Measurements from ENCODE around the gene RCOR1. TPM values are rescaled to one million over a fixed set of nuclear protein-coding genes. Genes with fewer than 3 reads are reported as not detected.

The RCOR1 gene
- total and polyA plus RNA-seq, 3 experiments from 2014 or later, result 1.1 to 14.9 (median 14.5) TPM

DNA sequence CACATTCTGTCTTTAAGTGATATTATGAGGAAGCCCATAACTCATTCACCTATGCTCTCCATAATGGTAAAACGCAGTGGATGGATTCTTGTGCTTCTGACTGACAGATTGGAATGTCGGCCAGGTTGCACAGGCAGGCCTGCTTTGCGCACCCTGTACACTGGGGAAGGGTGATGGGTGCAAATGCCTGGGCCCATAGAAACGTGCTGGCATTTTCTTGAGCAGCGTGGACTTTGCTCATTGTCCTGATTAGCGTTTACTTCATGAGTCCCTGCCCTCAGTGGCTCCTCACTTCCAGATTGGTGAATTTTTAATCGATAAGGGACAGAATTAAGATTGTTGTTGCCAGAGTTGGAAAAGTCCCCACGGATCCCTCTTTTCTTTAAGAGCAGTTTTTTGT, 103.9 kb downstream of the RCOR1 start:
- CTCF ChIA-PET, result no interaction called here
- Histone ChIP-seq H3K4me3 (ENCODE audit: low read length) (no peak overlapping the region), H3K36me3 (ENCODE audit: insufficient read depth, low read length) (no peaks in the 10 kb centered on the region), H3K27me3 (ENCODE audit: insufficient read depth, low read length, poor library complexity, severe bottlenecking) (no peaks in the 10 kb centered on the region), H3K4me1 (ENCODE audit: insufficient read depth, low read length) (peaks cover 12% of the 10 kb centered on the region), H3K27ac (ENCODE audit: low read depth, low read length) (no peak overlapping the region), H3K9me3 (ENCODE audit: low read length) (no peaks in the 10 kb centered on the region)
- Mint-ChIP-seq H3K4me1 (peaks cover 12 to 35% (median 24%) of the 10 kb centered on the region in 3 donors), H3K9me3 (no peaks in the 10 kb centered on the region), H3K36me3 (peaks cover 0 to 6% (median 4%) of the 10 kb centered on the region in 3 donors), H3K27ac (peak overlapping the region in 1 of 8 donors; percentile 39), H3K27me3 (no peaks in the 10 kb centered on the region), H3K4me3 (no peak overlapping the region)
- DNase-seq, result no peak
- POLR2A ChIA-PET, result no interaction called here

DNA sequence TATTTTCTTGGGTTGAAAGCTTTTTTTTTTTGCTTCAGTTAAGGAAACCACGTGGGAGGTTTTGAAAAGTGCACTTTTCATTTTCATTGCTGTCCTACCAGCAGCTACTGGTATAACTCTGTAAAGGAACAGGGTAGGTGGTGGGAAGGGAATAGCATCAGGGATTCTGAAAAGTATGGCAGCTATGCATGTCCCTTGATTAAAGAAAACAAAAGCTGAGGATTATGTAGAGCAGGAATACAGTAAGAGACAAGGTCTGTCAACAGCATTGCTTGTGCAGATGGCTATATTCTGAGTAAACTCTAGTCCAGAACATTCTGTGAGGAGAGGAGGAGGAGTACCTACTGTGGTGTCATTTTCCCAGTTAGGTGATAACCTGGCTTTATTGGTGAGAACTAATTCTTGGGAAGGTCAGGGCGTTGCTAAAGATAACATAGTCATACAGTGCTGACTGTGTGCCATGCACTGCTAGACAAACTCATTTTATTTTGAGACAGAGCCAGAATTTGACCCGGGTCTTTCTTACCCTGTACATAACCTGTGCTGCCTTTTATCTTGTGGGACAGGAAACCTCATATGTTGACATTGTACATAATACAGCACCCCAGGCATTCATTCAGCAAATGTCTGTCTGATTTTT, 104.5 kb downstream of the RCOR1 start:
- Mint-ChIP-seq H3K4me3 (no peak overlapping the region), H3K27me3 (no peaks in the 10 kb centered on the region), H3K4me1 (peaks cover 12 to 30% (median 24%) of the 10 kb centered on the region in 3 donors), H3K36me3 (peaks cover 2 to 11% (median 4%) of the 10 kb centered on the region in 3 donors), H3K9me3 (no peaks in the 10 kb centered on the region), H3K27ac (peak overlapping the region in 1 of 8 donors; percentile 36)
- Histone ChIP-seq H3K27ac (ENCODE audit: low read depth, low read length) (no peak overlapping the region), H3K27me3 (ENCODE audit: insufficient read depth, low read length, poor library complexity, severe bottlenecking) (no peaks in the 10 kb centered on the region), H3K36me3 (ENCODE audit: insufficient read depth, low read length) (no peaks in the 10 kb centered on the region), H3K9me3 (ENCODE audit: low read length) (no peaks in the 10 kb centered on the region), H3K4me1 (ENCODE audit: insufficient read depth, low read length) (peaks cover 12% of the 10 kb centered on the region), H3K4me3 (ENCODE audit: low read length) (no peak overlapping the region)
- POLR2A ChIA-PET, result interaction anchor here (0.7 kb wide), 1 partner anchor 1096 kb away, joined by 6 read pairs; no protein-coding TSS in a partner anchor
- DNase-seq, result no peak
- CTCF ChIA-PET, result no interaction called here

DNA sequence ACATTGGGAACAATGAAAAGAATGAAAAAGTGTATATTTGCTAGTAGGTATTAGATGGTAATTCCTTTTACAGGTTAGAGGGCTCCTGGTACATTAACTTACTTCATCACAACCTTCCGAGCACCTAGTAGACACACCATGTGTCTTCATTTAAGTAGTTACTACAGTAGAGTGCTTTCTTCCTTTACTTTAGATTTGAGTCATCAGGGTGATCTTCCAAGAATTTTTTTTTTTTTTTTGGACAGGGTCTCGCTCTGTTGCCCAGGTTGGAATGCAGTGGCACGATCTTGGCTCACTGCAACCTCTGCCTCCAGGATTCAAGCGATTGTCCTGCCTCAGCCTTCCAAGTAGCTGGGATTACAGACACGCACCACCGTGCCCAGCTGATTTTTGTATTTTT, 105.1 kb downstream of the RCOR1 start:
- H3K27me3 ChIP-seq (ENCODE audit: insufficient read depth, low read length, poor library complexity, severe bottlenecking), result no peaks in the 10 kb centered on the region
- H3K4me3 Mint-ChIP-seq, result no peak overlapping the region
- no peak for DNase-seq
- H3K27ac ChIP-seq (ENCODE audit: low read depth, low read length), result no peak overlapping the region
- CTCF ChIA-PET, result no interaction called here
- peaks cover 0 to under 1% (median 0%) of the 10 kb centered on the region in 5 donors for H3K9me3 Mint-ChIP-seq
- H3K4me1 Mint-ChIP-seq, result peaks cover 12 to 30% (median 24%) of the 10 kb centered on the region in 3 donors
- H3K27me3 Mint-ChIP-seq, result no peaks in the 10 kb centered on the region
- peak overlapping the region in 1 of 8 donors; percentile 33 for H3K27ac Mint-ChIP-seq
- POLR2A ChIA-PET, result no interaction called here
- no peaks in the 10 kb centered on the region for H3K9me3 ChIP-seq (ENCODE audit: low read length)
- no peak overlapping the region for H3K4me3 ChIP-seq (ENCODE audit: low read length)
- H3K36me3 Mint-ChIP-seq, result peaks cover 4 to 15% (median 7%) of the 10 kb centered on the region in 3 donors
- H3K36me3 ChIP-seq (ENCODE audit: insufficient read depth, low read length), result no peaks in the 10 kb centered on the region
- peaks cover 12% of the 10 kb centered on the region for H3K4me1 ChIP-seq (ENCODE audit: insufficient read depth, low read length)

DNA sequence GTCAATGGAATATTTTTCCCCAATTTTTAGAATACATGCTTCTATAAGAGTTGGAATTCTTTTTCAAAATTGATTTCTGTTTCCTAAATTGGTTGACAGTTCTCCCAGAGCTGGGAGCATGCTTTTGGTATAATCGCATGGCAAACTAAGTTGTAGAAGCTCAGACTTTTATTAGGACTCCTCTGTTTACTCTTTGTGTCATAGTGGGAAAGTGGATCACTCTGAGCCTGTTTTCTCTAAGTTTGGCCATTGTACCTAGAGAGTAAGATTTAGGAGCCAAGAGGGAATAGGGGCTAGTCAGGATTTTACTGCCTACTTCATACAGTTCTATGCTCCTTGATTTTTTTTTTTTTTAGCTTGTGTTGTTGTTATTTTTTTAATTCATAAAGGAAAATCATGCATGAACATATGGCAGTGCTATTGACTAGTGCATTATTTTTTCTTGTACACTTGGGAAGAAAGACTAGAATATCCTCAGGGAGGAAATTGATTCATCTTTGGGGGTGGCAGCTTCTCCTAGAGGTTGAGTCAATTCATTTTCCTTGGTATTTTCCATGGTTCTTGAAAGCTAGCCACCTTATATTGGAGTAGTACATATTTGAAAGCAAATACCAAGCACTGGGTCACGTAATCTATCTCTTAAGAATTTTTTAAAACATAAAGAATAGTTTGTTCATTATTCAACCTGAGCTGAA, 107.1 kb downstream of the RCOR1 start:
- Histone ChIP-seq H3K4me1 (ENCODE audit: insufficient read depth, low read length) (peaks cover 11% of the 10 kb centered on the region), H3K27me3 (ENCODE audit: insufficient read depth, low read length, poor library complexity, severe bottlenecking) (no peaks in the 10 kb centered on the region), H3K36me3 (ENCODE audit: insufficient read depth, low read length) (no peaks in the 10 kb centered on the region), H3K9me3 (ENCODE audit: low read length) (no peaks in the 10 kb centered on the region), H3K27ac (ENCODE audit: low read depth, low read length) (no peak overlapping the region), H3K4me3 (ENCODE audit: low read length) (no peak overlapping the region)
- Mint-ChIP-seq H3K27ac (no peak overlapping the region), H3K9me3 (peaks cover 0 to 6% (median 0%) of the 10 kb centered on the region in 5 donors), H3K4me1 (peaks cover 10 to 22% (median 22%) of the 10 kb centered on the region in 3 donors), H3K27me3 (no peaks in the 10 kb centered on the region), H3K4me3 (no peak overlapping the region), H3K36me3 (peaks cover 13 to 31% (median 20%) of the 10 kb centered on the region in 3 donors)
- DNase-seq, result no peak
- ChIA-PET POLR2A (no interaction called here), CTCF (no interaction called here)

DNA sequence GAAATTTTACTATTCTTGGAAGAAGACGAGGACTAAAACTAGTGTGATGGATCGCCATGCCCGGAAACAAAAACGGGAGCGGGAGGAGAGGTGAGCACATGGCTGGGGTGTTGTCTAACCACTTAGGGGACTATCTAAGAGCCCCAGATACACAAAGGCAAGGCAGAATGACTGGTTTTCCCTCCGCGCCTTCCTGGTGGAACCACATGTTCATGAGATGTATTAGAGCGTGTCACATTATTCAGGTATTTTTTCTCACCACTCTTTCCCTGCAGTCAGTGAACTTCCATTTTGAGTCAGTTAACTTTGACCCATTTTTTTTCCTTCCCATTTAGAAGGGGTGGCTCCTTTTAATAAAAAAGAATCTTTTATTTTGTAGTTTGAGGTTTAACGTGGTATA, 116.0 kb downstream of the RCOR1 start:
- no peaks in the 10 kb centered on the region for H3K4me1 Mint-ChIP-seq
- H3K27me3 Mint-ChIP-seq, result no peaks in the 10 kb centered on the region
- POLR2A ChIA-PET, result no interaction called here

DNA sequence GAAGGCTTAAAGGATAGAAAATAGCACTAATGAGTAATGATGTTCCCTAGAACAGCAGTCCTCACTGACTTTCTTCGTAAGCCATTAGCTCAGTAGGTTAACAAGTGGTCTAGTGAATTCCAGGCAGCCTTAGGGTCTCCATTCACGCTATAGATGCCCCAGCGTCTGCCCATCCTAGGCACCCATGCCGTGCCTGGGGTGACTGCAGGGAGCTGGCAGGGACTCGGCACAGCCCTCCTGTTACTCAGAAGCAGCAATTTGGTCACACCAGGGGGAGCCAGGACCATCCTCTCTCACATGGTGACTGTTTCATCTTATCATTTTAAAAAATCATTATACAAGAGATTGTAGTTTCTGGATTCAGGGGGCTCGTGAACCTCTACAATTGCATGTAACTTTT, 118.8 kb downstream of the RCOR1 start:
- ChIA-PET CTCF (no interaction called here), POLR2A (interaction anchor here (0.6 kb wide), 1 partner anchor 202 kb away, joined by 3 read pairs; no protein-coding TSS in a partner anchor)
- H3K27me3 Mint-ChIP-seq, result no peaks in the 10 kb centered on the region
- Histone ChIP-seq H3K4me3 (ENCODE audit: low read length) (no peak overlapping the region), H3K9me3 (ENCODE audit: low read length) (no peaks in the 10 kb centered on the region), H3K4me1 (ENCODE audit: insufficient read depth, low read length) (no peaks in the 10 kb centered on the region), H3K27ac (ENCODE audit: low read depth, low read length) (no peak overlapping the region), H3K27me3 (ENCODE audit: insufficient read depth, low read length, poor library complexity, severe bottlenecking) (no peaks in the 10 kb centered on the region), H3K36me3 (ENCODE audit: insufficient read depth, low read length) (no peaks in the 10 kb centered on the region)
- no peak overlapping the region for H3K27ac Mint-ChIP-seq
- H3K9me3 Mint-ChIP-seq, result no peaks in the 10 kb centered on the region
- no peak overlapping the region for H3K4me3 Mint-ChIP-seq
- peaks cover 0 to 1% (median 0%) of the 10 kb centered on the region in 3 donors for H3K4me1 Mint-ChIP-seq
- H3K36me3 Mint-ChIP-seq, result peaks cover 0 to 61% (median 20%) of the 10 kb centered on the region in 3 donors
- no peak for DNase-seq

More for the DNA sequence above, 116.0 kb downstream of the RCOR1 start:
- H3K9me3 Mint-ChIP-seq, result peaks cover 0 to 2% (median 0%) of the 10 kb centered on the region in 5 donors
- H3K4me3 Mint-ChIP-seq, result no peak overlapping the region
- no peaks in the 10 kb centered on the region for H3K4me1 ChIP-seq (ENCODE audit: insufficient read depth, low read length)
- H3K27ac Mint-ChIP-seq, result peak overlapping the region in 2 of 8 donors; percentile 72 to 87
- H3K27ac ChIP-seq (ENCODE audit: low read depth, low read length), result no peak overlapping the region
- no peak for DNase-seq
- H3K36me3 ChIP-seq (ENCODE audit: insufficient read depth, low read length), result no peaks in the 10 kb centered on the region
- H3K9me3 ChIP-seq (ENCODE audit: low read length), result no peaks in the 10 kb centered on the region
- H3K4me3 ChIP-seq (ENCODE audit: low read length), result no peak overlapping the region
- H3K36me3 Mint-ChIP-seq, result peaks cover 10 to 50% (median 17%) of the 10 kb centered on the region in 3 donors
- H3K27me3 ChIP-seq (ENCODE audit: insufficient read depth, low read length, poor library complexity, severe bottlenecking), result no peaks in the 10 kb centered on the region
- CTCF ChIA-PET, result interaction anchor here (1.1 kb wide), 1 partner anchor 14 kb away, joined by 4 read pairs; no protein-coding TSS in a partner anchor

DNA sequence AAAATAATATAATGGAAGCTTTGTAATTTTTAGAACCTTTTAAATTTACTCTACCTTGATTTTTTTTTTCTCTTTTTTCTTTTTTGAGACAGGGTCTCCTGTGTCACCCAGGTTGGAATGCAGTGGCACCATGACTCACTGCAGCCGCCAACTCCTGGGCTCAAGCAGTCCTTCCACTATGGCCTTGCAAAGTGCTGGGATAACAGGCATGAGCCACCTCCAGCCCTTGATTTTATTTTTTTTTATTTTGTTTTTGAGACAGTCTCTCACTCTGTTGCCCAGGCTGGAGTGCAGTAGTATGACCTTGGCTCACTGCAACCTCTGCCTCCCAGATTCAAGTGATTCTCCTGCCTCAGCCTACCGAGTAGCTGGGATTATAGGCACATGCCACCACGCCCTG, 119.5 kb downstream of the RCOR1 start:
- H3K36me3 ChIP-seq (ENCODE audit: insufficient read depth, low read length), result no peaks in the 10 kb centered on the region
- ChIA-PET POLR2A (interaction anchor here (0.6 kb wide), 1 partner anchor 201 kb away, joined by 3 read pairs; no protein-coding TSS in a partner anchor), CTCF (interaction anchor here (2.1 kb wide), 1 partner anchor 17 kb away, joined by 4 read pairs; no protein-coding TSS in a partner anchor)

DNA sequence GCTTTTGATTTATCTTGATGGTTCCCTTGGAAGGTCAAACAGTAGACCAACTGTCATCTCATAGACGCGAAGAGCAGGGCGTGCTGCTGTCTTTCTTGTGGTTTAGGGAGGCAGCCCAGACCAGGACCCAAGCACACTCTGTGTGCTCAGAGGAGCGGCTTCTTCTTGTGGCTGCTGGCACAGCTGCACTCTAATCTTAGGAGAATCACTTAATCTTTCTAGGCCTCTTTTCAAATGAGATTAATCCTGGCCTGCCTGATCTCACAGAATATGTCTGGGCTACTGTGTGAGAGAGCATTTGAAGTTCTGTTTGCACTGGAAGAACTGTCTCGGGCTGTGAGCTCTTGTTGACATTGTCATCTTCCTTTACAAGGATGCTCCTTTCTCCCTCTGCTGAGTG, 124.8 kb downstream of the RCOR1 start:
- no peak for DNase-seq
- no peak overlapping the region for H3K4me3 ChIP-seq (ENCODE audit: low read length)
- H3K27ac ChIP-seq (ENCODE audit: low read depth, low read length), result no peak overlapping the region
- no peaks in the 10 kb centered on the region for H3K9me3 Mint-ChIP-seq
- ChIA-PET POLR2A (no interaction called here), CTCF (no interaction called here)
- H3K4me3 Mint-ChIP-seq, result no peak overlapping the region
- H3K36me3 ChIP-seq (ENCODE audit: insufficient read depth, low read length), result peaks cover 17% of the 10 kb centered on the region
- no peaks in the 10 kb centered on the region for H3K27me3 ChIP-seq (ENCODE audit: insufficient read depth, low read length, poor library complexity, severe bottlenecking)
- H3K27ac Mint-ChIP-seq, result peak overlapping the region in 4 of 8 donors; percentile 15 to 68 (median 52)
- H3K36me3 Mint-ChIP-seq, result peaks cover 5 to 75% (median 32%) of the 10 kb centered on the region in 3 donors
- peaks cover 7 to 8% (median 8%) of the 10 kb centered on the region in 3 donors for H3K4me1 Mint-ChIP-seq
- no peaks in the 10 kb centered on the region for H3K9me3 ChIP-seq (ENCODE audit: low read length)
- no peaks in the 10 kb centered on the region for H3K27me3 Mint-ChIP-seq
- no peaks in the 10 kb centered on the region for H3K4me1 ChIP-seq (ENCODE audit: insufficient read depth, low read length)

More for the DNA sequence above, 119.5 kb downstream of the RCOR1 start:
- Histone ChIP-seq H3K27ac (ENCODE audit: low read depth, low read length) (no peak overlapping the region), H3K27me3 (ENCODE audit: insufficient read depth, low read length, poor library complexity, severe bottlenecking) (no peaks in the 10 kb centered on the region), H3K4me3 (ENCODE audit: low read length) (no peak overlapping the region), H3K4me1 (ENCODE audit: insufficient read depth, low read length) (no peaks in the 10 kb centered on the region), H3K9me3 (ENCODE audit: low read length) (no peaks in the 10 kb centered on the region)
- no peaks in the 10 kb centered on the region for H3K27me3 Mint-ChIP-seq
- peaks cover 0 to 62% (median 24%) of the 10 kb centered on the region in 3 donors for H3K36me3 Mint-ChIP-seq
- no peak for DNase-seq
- no peak overlapping the region for H3K27ac Mint-ChIP-seq
- peaks cover under 1 to 1% (median under 1%) of the 10 kb centered on the region in 3 donors for H3K4me1 Mint-ChIP-seq
- H3K4me3 Mint-ChIP-seq, result no peak overlapping the region
- H3K9me3 Mint-ChIP-seq, result no peaks in the 10 kb centered on the region
